GM19463 (cell line): Measurements from ENCODE around the gene OSBP2.

Experiments used
- ATAC-seq: cut with Tn5 transposase; IDR thresholded peaks from one replicate; pipeline ENCODE4 v1.9.1; 2021; ENCODE audit warnings: mild to moderate bottlenecking, moderate library complexity; ENCODE audit not compliant: unreplicated experiment

The OSBP2 gene

GRCh38 chr22:30953206-30953605 is 258.5 kb downstream of the OSBP2 start:
- no peak for ATAC-seq

DNA sequence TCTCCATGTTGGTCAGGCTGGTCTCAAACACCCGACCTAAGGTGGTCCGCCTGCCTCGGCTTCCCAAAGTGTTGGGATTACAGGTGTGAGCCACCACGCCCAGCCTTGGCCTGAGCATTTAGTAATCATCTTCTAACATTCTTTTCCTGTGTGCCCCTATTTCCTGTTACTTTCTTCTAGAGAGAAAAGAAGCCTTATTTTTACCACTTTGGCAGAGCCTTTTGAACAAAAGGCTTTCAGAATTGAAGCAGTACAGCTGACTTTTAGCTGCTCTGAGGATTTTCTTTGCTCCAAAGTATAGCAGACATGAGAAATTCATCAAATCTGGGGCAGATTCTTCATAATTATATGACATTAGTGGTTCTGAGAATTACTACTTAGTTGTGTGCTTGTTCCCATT is 260.5 kb downstream of the OSBP2 start:
- no peak for ATAC-seq
